B cell (primary cell): Measurements from ENCODE around the gene TUBA3E. TPM values are rescaled to one million over a fixed set of nuclear protein-coding genes. Genes with fewer than 3 reads are reported as not detected.
"Not testable (repeated sequence)": the region's sequence is repeated elsewhere in the genome, so short reads cannot be mapped to it uniquely, and the experiment has no call there.

Experiments
- ATAC-seq: fragments of 200-7000 bp; cut with Tn5 transposase; one replicate; pipeline ENCODE4 v1.10.0; 2021; ENCODE audit warnings: low read depth, mild to moderate bottlenecking, moderate number of reproducible peaks, moderate library complexity
- CTCF ChIA-PET: fragments of 350-600 bp; sonication (Branson Sonifier 250); formaldehyde crosslinking; loops from one replicate; lab custom pipeline; 2021; ENCODE audit warnings: antibody characterized with exemption, inconsistent platforms; lab: Charles Lee
- POLR2A ChIA-PET: fragments of 350-600 bp; sonication (Branson Sonifier 250); formaldehyde crosslinking; loops from one replicate; lab custom pipeline; 2021; ENCODE audit warnings: antibody characterized with exemption; lab: Charles Lee
- DNase-seq: peaks from one replicate; pipeline ENCODE4 v3.0.0; 2013
- H2AFZ ChIP-seq: 2 replicates; pipeline ENCODE4 v1.6.1; 2012; ENCODE audit warnings: mild to moderate bottlenecking, low read depth, low read length; ENCODE audit not compliant: insufficient read depth, poor library complexity, severe bottlenecking
- H3K27ac ChIP-seq, 2 donors: 1 replicate in 1 of 2; 2 replicates in 1 of 2; pipeline ENCODE4 v1.5.1; 2012 to 2013; ENCODE audit warnings: low read length in 2 of 2, mild to moderate bottlenecking in 2 of 2, moderate library complexity in 1 of 2
- H3K27me3 ChIP-seq, 4 experiments: fragments of 200-600 bp in 1 of 4; sonication (generic) in 1 of 4; replicated peaks in 1 of 4; 1 replicate in 2 of 4; 2 replicates in 2 of 4; pipeline versions ENCODE4 v1.6.1 to v1.7.0; 2013 to 2016; ENCODE audit warnings: low read length in 3 of 4, mild to moderate bottlenecking in 2 of 4, mixed read lengths in 1 of 4, moderate library complexity in 1 of 4; ENCODE audit not compliant: insufficient read depth in 4 of 4, control insufficient read depth in 3 of 4; ENCODE audit errors: control extremely low read depth in 1 of 4
- H3K36me3 ChIP-seq, 2 experiments: replicated peaks in 1 of 2; 1 replicate in 1 of 2; 2 replicates in 1 of 2; pipeline versions ENCODE4 v1.6.1 to v1.7.1; 2013; ENCODE audit warnings: low read length in 1 of 2; ENCODE audit not compliant: insufficient read depth in 2 of 2, control insufficient read depth in 1 of 2; ENCODE audit errors: control extremely low read depth in 1 of 2, extremely low read depth in 1 of 2
- H3K4me1 ChIP-seq, 2 donors: fragments of 200-600 bp in 1 of 2; sonication (generic) in 1 of 2; 1 replicate in 1 of 2; 2 replicates in 1 of 2; pipeline versions ENCODE4 v1.5.1 to v1.6.1; 2013 to 2017; ENCODE audit warnings: low read length in 2 of 2; ENCODE audit not compliant: control insufficient read depth in 2 of 2, insufficient read depth in 2 of 2
- H3K4me2 ChIP-seq: replicated peaks from 2 replicates; pipeline ENCODE3; 2012; ENCODE audit warnings: mild to moderate bottlenecking, low read depth, low read length; ENCODE audit not compliant: poor library complexity, severe bottlenecking
- H3K4me3 ChIP-seq, 5 experiments: fragments of 200-600 bp in 1 of 5; sonication (generic) in 1 of 5; 1 replicate in 3 of 5; 2 replicates in 2 of 5; pipeline versions ENCODE4 v1.5.1 to v1.7.0; 2011 to 2016; ENCODE audit warnings: low read length in 4 of 5, mild to moderate bottlenecking in 4 of 5, low read depth in 2 of 5, control low read depth in 1 of 5, moderate library complexity in 1 of 5; ENCODE audit not compliant: insufficient read depth in 1 of 5; ENCODE audit errors: control extremely low read depth in 1 of 5, extremely low read depth in 1 of 5
- H3K79me2 ChIP-seq: fragments of 200-600 bp; sonication (generic); one replicate; pipeline ENCODE4 v1.6.0; 2016; ENCODE audit warnings: low read length; ENCODE audit not compliant: control insufficient read depth, insufficient read depth
- H3K9ac ChIP-seq: fragments of 200-600 bp; sonication (generic); 2 replicates; pipeline ENCODE4 v1.6.1; 2017; ENCODE audit warnings: mild to moderate bottlenecking, low read length, moderate library complexity
- H3K9me3 ChIP-seq, 3 donors: one replicate each; pipeline versions ENCODE4 v1.6.1 to v1.7.1; 2013; ENCODE audit warnings: low read length in 2 of 3; ENCODE audit not compliant: control insufficient read depth in 2 of 3, insufficient read depth in 1 of 3; ENCODE audit errors: control extremely low read depth in 1 of 3
- H4K20me1 ChIP-seq: 2 replicates; pipeline ENCODE4 v1.6.0; 2012; ENCODE audit warnings: mild to moderate bottlenecking, low read length; ENCODE audit not compliant: insufficient read depth, control insufficient read depth, poor library complexity, severe bottlenecking
- H3K27ac Mint-ChIP-seq: one replicate; pipeline ENCODE4 v1.8.0; 2021; ENCODE audit warnings: mixed read lengths
- H3K27me3 Mint-ChIP-seq: one replicate; pipeline ENCODE4 v1.8.0; 2021; ENCODE audit warnings: mixed read lengths
- H3K4me1 Mint-ChIP-seq: one replicate; pipeline ENCODE4 v1.8.0; 2021; ENCODE audit warnings: mixed read lengths
- H3K4me3 Mint-ChIP-seq: one replicate; pipeline ENCODE4 v1.8.0; 2021; ENCODE audit warnings: mixed read lengths
- H3K9me3 Mint-ChIP-seq: one replicate; pipeline ENCODE4 v1.8.0; 2022; ENCODE audit warnings: mixed read lengths; ENCODE audit not compliant: insufficient read depth
- CTCF ChIP-seq: fragments of 200-600 bp; IDR thresholded peaks from one replicate; pipeline ENCODE4 v1.8.0; 2022; ENCODE audit warnings: antibody characterized with exemption, mild to moderate bottlenecking
- EZH2 ChIP-seq: IDR thresholded peaks from 2 replicates; pipeline ENCODE4 v1.6.1; 2012; ENCODE audit warnings: borderline replicate concordance, low read depth, mild to moderate bottlenecking, moderate library complexity, low read length; ENCODE audit not compliant: insufficient read depth, poor library complexity, severe bottlenecking
- WGBS: methylation state at CpG from one replicate; pipeline ENCODE4 v1.1.5; 2013; ENCODE audit warnings: missing lambda C conversion rate; ENCODE audit not compliant: insufficient coverage; 5-methylcytosine and 5-hydroxymethylcytosine counted together
- intact Hi-C: fragments of 100-400 bp; cut with micrococcal nuclease; formaldehyde crosslinking; loops from one replicate; pipeline ENCODE4 v1.10.0; 2022
- polyA plus RNA-seq: library from polyadenylated mRNA; depleted of rRNA; stranded (reverse); fragments of >200 nt; gene quantifications from 2 replicates; pipeline ENCODE4 v1.2.3, GENCODE V29; 2012
- total RNA-seq, 2 donors: library from RNA; stranded (reverse); fragments of 120-200 nt in 1 of 2; gene quantifications; 1 replicate in 1 of 2; 2 replicates in 1 of 2; pipeline versions ENCODE4 v1.2.3 to v1.2.4, GENCODE V29; 2013 to 2022

Gene TUBA3E
- total and polyA plus RNA-seq, 2 donors (not counting 1 experiment from before 2014, with no cell fraction given): not detected

GRCh38 chr2:130241041-130241707, 42.9 kb upstream of the TUBA3E start:
- no peak overlapping the region for H3K4me3 ChIP-seq
- H3K4me1 ChIP-seq: no peaks in the 10 kb centered on the region
- no peak for ATAC-seq
- Mint-ChIP-seq H3K4me1 (no peaks in the 10 kb centered on the region), H3K9me3 (no peaks in the 10 kb centered on the region), H3K4me3 (no peak overlapping the region), H3K27ac (no peak overlapping the region), H3K27me3 (peaks cover 10% of the 10 kb centered on the region)
- ChIA-PET POLR2A (no interaction called here), CTCF (no interaction called here)
- no peak overlapping the region for H2AFZ ChIP-seq
- peaks cover 0 to 4% (median 0%) of the 10 kb centered on the region in 3 donors for H3K9me3 ChIP-seq
- 81% methylated on average over 7 of the region's 8 CpGs for WGBS
- no peak overlapping the region for H3K9ac ChIP-seq
- no peaks in the 10 kb centered on the region for H3K36me3 ChIP-seq
- intact Hi-C loops: no loop called here
- H3K27ac ChIP-seq: no peak overlapping the region
- peaks cover 0 to 4% (median 0%) of the 10 kb centered on the region in 4 experiments for H3K27me3 ChIP-seq
- no peaks in the 10 kb centered on the region for H3K79me2 ChIP-seq
- no peak for DNase-seq
- no peaks in the 10 kb centered on the region for H4K20me1 ChIP-seq
- H3K4me2 ChIP-seq: no peak overlapping the region
- TF ChIP-seq CTCF (no peak), EZH2 (no peak)

- H3K9me3 Mint-ChIP-seq, H4K20me1 ChIP-seq, H3K79me2 ChIP-seq, intact Hi-C loops, H3K36me3 ChIP-seq, H2AFZ ChIP-seq, H3K27me3 ChIP-seq, H3K4me1 Mint-ChIP-seq, CTCF ChIA-PET, H3K4me2 ChIP-seq, H3K4me3 ChIP-seq, DNase-seq, H3K4me1 ChIP-seq, POLR2A ChIA-PET, H3K27ac Mint-ChIP-seq, H3K9me3 ChIP-seq, H3K27me3 Mint-ChIP-seq, H3K9ac ChIP-seq, ATAC-seq, H3K27ac ChIP-seq, H3K4me3 Mint-ChIP-seq: not testable (repeated sequence)
- 80% methylated on average over 4 of the region's 6 CpGs for WGBS
Observed at GRCh38 chr2:130239581-130239980, 41.3 kb upstream of the TUBA3E start.

GRCh38 chr2:130233066-130233465, 34.8 kb upstream of the TUBA3E start:
- H3K27me3 ChIP-seq, H3K4me3 ChIP-seq, H3K9me3 Mint-ChIP-seq, ATAC-seq, H3K4me1 ChIP-seq, H3K27me3 Mint-ChIP-seq, H3K9ac ChIP-seq, DNase-seq, H3K4me2 ChIP-seq, H4K20me1 ChIP-seq, CTCF ChIA-PET, H3K36me3 ChIP-seq, H3K27ac ChIP-seq, H2AFZ ChIP-seq, H3K4me3 Mint-ChIP-seq, H3K4me1 Mint-ChIP-seq, intact Hi-C loops, POLR2A ChIA-PET, H3K79me2 ChIP-seq, H3K27ac Mint-ChIP-seq: not testable (repeated sequence)
- peaks cover 0 to 13% (median 0%) of the 10 kb centered on the region in 3 donors for H3K9me3 ChIP-seq
- WGBS: 90% methylated on average over 2 of the region's 2 CpGs
